HG03342 (cell line): ENCODE results near the gene TBC1D2B.

Experiments used
- ATAC-seq: cut with Tn5 transposase; IDR thresholded peaks from one replicate; pipeline ENCODE4 v1.9.1; 2021; ENCODE audit warnings: mild to moderate bottlenecking, moderate library complexity; ENCODE audit not compliant: unreplicated experiment

Gene TBC1D2B

DNA sequence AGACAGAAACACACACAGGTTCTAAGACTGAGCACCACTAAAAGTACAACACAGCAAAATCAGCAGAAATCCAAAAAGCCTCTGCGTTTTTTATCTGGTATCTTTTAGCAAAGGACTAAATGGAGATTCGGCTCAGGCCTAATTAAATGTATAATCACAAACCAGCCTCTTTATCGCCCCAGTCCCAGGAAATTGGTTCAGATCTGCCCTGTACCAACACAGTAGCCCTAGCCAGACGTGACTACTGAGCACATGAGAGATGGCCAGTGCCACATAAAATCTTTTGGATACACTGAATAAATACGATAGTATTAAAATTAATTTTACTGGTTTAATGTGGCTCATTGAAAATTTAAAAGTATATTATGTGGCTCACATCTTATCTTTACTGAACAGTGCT lies 19.7 kb downstream of the TBC1D2B start:
- ATAC-seq, result no peak

DNA sequence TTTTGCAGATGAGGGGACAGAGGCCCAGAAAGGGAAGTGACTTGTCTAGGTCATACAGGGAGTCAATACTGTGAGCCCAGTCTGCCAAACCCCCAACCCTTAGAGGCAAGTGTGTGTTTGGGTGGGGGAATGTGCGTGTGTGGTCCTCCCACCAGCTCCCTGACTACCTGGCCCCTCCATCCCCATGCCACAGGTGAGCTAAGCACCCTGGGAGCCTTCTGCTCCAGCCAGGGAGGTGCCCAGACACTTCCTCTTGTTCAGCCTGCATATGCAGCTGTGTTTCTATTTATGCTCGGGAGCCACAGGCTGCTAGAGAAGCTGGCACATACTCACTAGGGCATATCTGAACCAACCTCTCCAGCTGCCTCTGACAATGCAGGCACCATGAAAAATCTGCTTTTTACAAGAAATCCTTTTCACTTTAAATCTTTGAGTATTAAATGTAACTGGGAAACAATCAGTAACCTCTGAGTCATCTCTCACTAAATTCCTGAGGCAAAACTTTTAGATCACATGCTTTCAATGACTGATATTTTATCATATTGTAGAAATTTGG lies 20.7 kb downstream of the TBC1D2B start:
- ATAC-seq, result no peak

DNA sequence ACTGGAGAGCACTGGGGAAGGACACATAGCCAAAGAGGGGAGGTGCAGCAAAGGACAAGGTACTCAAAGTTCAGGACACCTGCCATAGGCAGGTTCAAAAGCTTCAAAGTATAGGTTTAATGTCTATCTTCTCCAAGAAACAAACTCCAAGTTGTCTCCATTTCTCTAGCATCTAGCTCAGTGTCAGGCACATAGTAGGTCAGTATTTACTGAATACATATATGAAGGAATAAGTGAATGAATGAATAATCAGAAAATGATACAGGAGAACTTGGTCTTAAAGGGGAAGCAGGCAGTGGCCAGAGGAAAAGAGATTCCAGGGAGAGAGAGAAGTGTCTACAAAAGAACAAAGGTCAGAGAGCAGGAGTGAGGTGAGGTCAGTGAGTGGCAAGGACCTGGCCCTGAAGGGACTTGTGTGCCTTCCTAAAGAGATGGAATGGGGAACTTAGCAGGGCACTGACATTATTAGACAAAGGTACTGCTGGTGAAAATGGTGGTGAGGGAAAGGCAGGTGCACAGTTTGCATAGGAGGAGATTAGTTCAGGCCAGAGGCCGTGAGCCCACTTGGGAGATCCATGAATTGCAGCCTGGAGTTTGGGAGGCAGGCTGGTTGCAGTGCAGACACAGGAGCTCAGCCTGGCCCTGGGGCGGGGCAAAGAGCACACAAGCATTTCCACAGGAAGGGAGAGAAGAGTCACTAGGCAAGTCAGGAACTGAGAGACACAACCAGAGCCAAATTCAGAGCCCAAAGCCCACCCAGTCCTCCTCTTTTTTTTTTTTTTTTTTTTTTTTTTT lies 21.4 kb downstream of the TBC1D2B start:
- ATAC-seq, result no peak

DNA sequence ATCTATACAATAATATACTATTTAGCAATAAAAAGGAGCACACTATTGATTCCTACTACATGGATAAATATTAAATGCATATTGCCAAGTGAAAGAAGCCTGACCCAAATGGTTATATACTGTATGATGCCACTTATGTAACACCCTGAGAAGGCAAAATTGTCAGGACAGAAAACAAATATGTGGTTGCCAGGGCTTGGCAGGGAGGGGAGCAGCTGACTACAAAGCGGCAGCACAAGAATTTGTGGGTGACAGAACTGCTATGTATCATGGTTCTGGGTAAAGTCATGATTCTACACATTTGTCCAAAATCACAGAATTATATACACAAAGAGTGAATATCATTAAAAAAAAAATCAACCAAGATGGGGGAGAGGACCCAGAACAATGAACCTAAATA lies 22.5 kb downstream of the TBC1D2B start:
- ATAC-seq, result no peak

DNA sequence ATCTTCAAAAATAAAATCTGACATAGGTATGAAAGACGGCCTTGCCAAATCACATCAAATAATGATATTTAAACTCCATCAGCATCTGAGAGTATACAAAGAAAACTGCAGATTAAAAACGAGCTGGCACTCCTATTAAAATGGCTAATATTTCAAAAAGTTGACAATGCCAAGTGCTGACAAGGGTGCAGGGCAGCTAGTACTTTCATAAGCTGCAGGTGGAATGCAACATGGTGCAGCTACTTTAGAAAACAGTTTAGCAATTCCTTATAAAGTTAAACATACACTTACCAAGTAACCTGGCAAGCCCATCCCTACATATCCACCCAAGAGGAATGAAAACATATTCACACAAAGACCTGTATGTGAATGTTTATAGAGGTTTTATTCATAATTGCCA lies 23.0 kb downstream of the TBC1D2B start:
- no peak for ATAC-seq

DNA sequence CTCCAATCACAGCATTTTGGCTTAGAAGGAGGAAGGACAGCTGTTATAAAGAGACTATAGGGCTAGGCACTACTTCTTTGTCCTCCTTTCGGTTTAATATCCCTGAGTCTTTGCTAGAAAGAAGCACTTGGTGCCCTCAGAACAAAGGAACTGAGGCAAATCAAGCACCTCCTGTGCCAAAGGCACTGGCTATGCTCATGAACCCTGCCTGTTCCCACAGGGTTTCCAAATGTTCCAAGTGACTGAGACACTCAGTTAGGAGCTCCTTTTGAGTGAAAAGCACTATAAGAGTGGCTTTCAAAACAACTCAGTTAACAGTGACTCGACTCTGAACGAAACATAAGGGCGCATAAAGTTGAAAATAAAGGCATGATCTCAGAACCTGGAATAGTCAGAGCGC lies 25.0 kb downstream of the TBC1D2B start:
- no peak for ATAC-seq

DNA sequence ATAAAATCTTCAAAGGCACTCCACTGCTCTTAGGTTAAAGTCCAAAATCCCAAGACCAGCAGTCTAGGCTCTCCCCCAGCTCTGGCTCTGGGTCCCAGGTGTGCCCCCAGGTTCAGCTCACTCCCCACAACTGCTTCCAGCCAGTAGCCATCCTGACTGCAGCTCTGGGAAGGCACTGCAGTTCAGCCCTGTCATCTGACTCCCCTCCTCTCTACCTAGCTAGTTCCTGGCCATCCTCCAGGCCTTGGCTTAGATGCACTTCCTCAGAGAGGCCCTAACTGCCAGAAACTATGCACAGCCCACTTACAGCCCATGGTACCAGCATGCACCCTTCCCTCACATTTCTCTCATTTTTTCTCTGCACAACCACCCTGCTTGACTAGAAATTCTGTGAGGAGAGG lies 25.5 kb downstream of the TBC1D2B start:
- ATAC-seq, result no peak

DNA sequence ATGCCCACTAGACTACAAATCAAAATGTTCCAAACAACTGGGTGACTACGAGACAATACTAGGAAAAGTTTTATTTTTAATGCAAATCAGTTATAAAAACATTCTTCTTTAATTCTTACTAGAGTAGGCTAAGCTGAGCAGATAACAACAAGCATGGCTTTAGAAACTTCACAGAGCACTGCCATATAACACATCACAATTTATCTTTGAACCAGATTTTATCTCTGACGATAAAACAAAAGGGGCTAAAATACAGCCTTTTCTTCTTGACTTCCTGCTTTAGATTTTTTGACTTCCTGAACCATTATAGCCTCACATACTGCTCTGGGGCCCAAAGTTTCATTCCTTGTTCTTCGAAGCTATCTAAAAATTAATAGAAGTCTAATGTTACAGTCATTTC lies 25.9 kb downstream of the TBC1D2B start:
- no peak for ATAC-seq

DNA sequence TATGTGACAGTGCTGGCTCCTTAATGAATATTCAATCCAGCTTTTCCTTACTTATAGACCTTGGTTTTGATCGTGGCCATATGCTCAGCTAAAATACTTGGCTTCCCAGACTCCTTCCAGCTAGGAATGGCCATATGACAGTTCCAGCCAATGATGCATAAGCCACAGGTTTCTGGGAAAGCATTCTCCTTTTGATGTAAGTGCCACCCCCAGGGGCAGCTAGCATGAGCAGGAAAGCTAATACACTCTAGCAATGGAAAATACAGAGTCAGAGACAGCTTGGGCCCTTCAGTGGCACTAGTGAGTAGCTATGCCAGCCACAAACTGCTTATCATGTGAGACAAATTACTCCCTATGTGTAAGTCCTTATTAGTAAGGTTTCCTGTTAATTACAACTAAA lies 26.7 kb downstream of the TBC1D2B start:
- no peak for ATAC-seq

DNA sequence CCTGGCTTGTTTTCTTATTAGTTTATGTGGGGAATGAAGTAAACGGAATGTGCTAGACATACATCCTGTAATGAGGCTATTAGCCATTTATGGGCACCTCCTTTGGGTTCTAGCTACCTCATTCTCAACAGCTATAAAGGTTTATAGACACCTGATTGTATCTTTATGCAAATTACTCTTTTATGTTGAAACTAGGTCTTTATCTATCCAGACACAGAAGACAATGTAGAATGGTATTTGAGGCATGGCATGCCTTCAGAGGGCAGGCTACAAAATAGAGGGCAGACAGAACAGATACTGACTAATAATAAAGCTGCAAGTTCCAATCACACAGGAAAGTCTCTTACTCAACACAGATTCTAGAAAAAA lies 27.1 kb downstream of the TBC1D2B start:
- peak; percentile 33 for ATAC-seq

DNA sequence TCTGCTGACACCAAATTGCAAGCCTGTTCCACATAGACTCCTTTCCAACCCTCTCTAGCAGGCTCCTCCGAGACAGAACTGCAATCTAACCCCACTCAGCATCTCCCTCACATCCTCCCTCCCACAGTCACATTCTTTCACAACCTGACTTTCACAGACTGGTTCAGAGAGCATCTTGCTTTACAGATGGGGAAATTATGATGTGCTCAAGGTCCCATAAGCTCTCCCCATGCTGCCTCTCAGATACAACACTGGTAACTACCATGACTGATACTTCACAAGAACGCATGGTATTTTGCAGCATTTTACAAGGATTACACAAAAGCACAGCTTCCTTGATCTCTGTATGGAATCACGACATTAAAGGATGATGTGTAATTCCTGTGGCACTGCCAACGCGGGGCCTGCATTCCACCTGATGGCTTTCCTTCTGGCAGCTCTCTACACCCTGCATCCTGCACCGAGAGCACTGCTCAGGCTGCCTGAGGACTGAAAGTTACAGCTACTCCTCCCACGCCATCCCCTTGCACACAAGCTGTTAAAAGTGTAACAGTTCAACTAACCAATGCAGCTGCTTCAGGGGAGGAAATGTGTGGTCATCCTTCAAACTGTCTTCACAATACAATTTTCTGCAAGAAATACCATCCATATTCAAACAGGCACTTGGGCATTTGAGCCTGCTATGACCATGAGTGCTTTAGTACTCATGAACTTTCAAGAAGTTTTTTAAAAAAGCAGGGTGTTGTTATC lies 27.6 kb downstream of the TBC1D2B start:
- peak; percentile 60 for ATAC-seq

DNA sequence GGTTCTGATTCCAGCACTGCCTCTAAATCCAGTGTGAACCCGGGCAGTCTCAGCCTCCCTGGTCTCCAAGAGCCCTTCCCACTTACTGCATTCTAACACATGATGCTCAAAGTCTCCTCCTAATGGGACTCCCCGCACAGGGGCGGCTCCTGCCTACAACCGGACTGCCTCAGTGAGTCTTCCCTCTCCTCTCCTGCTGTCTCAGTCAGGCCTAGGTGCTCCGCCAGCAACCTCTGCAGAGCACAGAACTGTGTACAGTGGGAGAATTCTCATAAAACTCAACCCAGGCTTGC lies 28.9 kb downstream of the TBC1D2B start:
- no peak for ATAC-seq

DNA sequence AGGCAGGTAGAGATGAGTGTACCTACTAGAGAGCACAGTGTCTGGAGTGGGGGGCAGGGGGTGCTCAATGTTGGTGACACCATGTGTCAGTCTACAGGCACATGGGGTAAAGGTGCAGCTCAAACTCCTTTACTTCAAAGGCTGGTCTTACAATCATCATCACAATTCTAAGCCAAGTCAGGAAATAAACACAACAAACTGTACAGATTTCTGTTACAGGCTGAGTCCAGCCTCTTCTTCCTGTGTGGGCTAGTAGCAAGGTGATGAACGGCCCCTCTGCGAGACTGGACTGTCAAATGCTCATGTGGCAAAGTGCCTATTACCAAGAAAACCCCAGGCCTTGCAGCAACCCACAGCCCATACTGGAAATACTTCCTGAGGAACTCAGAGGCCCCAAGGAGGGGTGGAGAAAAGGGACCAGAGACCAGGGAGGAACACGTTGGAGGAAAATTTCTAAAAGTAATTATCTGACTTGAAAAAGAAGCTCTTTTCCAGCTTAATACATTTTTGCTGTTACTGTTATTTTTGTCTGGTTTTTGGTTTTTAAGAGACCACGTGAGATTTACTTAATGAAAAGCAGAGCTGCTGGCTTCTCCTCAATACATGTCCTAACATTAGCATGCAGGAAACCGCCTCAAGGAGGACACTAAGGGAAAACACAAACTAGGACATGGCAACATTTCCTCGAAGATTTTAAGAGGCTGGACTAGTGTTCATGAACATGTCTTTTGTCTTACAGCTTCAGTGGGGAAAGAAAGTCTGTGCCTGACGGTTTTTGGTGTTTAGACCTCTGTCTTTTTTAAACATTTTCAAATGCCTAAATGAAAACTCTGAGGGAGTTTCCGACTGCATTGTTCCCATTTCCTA lies 29.5 kb downstream of the TBC1D2B start:
- ATAC-seq, result no peak

DNA sequence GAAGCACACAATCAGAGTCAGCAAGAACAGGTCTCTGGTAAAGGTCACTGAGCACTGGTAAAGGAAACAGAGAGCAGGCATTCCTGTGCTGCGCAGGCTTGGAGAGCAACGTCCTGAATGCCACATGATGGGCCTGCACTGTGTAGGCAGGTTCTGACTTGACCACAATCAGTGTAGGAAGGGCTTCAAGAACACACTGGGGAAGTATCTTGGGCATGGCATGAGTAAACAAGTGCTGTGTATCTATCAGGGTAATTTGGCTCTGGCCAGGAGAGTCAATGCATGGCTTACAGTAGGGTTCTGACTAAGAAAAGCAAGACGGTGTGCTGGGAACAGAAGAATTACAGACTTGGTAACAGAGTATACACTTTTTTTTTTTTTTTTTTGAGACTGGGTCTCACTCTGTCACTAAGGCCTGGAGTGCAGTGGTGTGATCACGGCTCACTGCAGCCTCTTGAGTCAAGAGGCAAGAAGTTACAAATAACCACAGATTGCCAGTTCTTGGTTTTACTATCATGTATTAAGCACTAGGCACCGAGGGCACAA lies 30.6 kb downstream of the TBC1D2B start:
- no peak for ATAC-seq

DNA sequence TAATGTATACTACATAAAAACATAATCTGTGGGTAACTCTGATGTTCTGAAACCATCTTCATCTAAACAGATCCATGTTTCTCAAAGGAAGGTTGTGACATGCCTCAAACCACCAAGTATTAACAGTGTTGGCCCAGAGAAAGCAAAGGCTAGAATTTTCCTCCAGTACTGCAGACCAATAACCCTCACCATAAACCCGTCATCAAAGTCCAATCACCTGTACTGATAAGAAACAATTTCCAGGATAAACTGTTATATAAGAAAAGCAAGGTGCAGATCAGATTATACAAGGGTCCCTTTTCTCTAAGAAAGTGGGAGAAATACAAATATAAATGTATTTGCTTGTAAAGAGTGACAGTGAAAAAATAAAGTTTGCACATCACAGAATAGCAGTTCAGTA lies 32.3 kb downstream of the TBC1D2B start:
- ATAC-seq, result no peak

DNA sequence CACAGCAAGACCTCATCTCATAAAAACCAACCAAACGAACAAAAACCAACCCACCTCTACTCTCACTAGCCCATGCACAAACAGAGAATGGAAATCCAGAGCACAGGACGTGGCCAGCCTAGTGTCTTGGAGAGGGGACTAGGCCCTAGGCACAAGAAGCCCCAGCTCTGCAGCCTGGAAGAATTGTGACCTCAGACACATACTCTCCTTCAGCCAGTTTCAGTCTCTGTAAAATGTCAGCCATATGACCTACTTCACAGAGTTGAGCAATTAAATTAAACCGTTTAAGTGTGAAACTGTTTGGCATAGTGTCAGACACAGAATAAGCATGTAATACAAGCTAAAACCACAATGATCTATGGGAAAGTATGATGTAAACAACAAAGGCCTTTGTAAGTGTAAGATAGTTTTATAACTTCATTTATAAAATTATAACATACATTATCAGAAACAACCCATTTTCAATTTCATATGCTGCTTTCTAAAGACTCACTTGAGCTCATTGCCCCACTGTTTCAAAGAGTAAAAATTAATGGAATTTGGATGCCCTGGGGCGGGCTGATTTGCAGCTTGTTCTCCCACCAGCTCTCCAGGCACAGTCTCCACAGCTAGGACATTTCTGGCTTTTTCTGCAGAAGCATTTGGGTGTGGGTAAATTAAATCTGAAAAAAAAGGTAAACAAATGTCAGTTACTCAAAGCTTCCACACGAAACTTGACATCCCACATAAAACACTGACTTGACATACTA lies 32.9 kb downstream of the TBC1D2B start:
- ATAC-seq, result no peak

DNA sequence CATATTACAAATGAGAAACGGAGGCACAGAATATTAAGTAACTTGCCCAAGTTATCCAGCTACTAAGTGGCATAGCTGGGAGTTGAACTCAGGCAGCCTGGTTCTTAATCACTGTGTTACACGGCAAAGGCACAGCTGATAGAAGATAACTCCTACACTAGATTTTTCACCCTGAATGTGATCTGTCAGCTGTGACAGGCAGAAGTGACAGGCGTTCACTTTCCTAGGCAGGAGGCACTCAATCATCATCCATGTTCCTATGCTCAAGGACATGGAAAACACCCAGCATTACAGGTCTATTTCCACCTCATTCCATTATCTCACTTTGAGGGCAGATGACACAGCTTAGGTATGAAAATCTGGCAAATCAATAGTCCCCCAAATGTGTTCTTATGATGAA lies 35.6 kb downstream of the TBC1D2B start:
- no peak for ATAC-seq

DNA sequence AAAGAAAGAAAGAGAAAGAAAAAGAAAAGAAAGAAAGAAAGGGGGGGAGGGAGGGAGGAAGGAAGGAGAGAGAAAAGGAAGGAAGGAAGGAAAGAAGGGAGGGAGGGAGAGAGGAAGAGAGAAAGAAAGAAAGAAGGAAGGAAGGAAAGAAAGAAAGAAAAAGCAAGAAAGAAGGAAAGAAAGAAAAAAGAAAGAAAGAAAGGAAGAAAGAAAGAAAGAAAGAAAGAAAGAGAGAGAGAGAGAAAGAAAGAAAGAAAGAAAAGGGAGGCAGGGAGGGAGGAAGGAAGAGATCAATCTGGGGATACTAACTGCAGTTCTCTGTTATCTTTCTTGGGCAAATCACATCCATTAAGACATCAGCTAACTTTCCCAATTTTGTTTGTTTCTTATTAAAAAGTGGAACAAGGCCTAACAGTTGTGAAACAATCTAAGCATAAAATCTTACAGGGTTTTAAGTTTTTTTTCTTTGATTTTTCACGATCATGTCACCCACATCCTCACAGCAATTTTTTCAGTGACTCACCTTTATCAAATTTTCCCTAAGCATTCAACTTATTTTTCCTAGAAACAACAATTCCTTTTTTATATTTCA lies 36.8 kb downstream of the TBC1D2B start:
- no peak for ATAC-seq

DNA sequence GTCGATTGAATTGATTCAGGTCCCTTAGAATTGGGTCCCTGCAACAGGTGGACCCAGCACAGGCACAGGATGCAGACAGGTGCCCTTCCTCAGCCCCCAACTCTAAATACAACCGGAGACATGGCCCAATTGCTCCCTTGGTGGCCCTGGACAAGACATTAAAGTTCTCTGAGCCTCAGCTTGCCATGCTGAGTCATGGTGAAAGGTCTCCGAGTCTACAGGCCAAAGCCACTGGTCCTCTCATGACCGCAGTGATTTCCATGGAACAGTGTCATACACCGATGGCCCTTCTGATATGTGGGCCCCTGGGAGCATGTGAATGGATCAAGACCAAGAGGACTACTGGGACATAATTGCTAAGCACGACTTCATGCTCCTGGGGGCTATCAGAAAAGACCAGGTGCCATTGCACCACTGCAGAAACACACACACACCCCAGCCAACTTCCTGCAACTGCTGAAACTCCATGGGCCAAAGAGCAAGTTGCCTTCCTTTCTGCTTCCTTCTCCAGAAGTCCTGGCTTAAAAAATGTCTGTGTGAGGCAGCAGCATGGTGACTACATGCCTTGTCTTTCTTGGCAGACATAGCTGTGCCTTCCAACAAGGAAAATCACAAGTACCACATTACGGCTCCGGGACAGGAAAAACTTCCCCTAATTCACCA lies 38.8 kb downstream of the TBC1D2B start:
- ATAC-seq, result no peak
